HG03280 (cell line): ENCODE data around the gene CYP2A7.
"Not testable (repeated sequence)": the region's sequence is repeated elsewhere in the genome, so short reads cannot be mapped to it uniquely, and the experiment has no call there.

Source experiments
- ATAC-seq: cut with Tn5 transposase; IDR thresholded peaks from one replicate; pipeline ENCODE4 v1.9.1; 2021; ENCODE audit warnings: mild to moderate bottlenecking, moderate library complexity; ENCODE audit not compliant: unreplicated experiment

CYP2A7 gene

DNA sequence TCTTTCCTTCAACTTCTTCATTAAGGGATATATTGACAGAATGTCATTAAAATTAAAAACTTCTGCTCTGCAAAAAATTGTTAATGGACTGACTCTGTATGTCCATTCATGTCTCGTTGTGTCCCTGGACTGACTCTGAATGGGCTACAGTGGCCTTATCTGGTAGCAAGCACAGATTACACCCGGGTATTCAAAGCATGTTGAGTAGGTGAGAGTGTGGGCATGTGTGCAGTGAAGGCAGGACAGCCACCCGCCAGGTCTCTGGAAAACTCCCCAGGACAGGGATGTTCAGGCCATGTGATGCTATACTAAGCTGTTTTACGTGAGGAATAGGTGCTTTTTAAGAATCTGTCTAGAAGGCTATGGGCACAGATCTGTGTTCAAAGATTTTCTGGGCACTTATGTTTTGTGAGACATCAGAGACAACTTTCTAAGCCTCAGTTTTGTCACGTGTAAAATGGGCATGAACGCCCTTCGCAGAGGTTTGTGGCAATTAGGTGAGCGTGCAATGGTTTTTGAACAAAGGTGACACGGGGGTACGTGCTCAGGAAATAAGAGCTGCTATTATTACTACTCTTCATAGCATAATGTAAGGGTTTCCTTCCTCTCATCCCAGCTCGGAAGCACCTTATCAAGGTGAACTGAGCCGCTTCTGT is 38.9 kb downstream of the CYP2A7 start:
- ATAC-seq: not testable (repeated sequence)

DNA sequence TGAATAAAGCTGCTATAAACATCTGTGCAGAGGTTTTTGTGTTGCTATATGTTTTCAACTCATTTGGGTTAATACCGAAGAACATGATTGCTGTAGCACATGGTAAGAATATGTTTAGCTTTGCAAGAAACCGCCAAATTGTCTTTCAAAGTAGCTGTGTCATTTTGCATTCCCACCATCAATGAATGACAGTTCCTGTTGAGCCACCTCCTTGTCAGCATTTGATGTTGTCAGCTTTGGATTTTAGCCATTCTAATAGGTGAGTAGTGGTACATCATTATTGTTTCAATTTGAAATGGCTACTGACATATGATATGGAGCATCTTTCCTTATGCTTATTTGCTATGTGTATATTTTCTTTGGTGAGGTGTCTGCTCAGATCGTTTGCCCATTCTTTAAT is 40.0 kb downstream of the CYP2A7 start:
- not testable (repeated sequence) for ATAC-seq

- ATAC-seq: not testable (repeated sequence)
These were observed 43.6 kb downstream of the CYP2A7 start for GRCh38 chr19:40838477-40838876.

DNA sequence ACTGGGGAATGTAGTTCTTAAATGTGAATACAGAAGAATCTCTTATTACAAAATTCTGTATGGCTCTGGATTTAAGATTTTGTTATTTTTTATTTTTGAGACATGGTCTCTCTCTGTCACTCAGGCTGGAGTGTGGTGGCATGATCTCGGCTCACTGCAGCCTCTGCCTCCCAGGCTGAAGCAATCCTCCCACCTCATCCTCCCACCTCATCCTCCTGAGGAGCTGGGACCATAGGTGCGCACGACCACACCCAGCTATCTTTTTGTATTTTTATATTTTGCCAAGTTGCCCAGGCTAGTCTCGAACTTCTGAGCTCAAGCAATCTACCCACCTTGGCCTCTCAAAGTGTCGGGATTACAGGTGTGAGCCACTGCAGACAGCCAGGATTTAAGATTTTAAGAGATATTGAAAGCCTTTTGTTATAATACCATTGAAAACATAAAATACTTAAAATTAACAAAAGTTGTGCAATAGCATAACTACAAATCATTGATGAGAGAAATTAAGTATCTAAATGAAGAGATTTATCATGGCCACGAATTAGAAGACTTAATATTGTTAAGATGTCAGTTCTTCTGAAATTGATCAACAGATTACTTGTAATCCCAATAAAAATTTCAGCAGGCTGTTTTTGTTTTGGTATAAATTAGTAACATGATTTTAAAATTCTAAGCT is 45.1 kb downstream of the CYP2A7 start:
- ATAC-seq: no peak

GRCh38 chr19:40833728-40834533 is 48.1 kb downstream of the CYP2A7 start:
- not testable (repeated sequence) for ATAC-seq

DNA sequence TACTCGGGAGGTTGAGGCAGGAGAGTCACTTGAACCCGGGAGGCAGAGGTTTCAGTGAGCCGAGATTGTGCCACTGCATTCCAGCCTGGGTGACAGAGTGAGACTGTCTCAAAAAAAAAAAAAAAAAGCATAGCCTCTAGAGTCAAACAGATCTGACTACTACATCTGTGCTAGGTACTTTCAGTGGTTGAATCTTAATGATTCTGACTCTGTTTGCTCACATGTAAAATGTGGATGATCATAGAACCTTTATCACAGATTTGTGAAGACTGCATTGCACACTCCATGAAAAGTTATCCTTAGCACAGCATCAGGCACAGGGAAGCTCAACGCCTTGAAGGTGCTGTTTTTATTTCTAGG is 49.6 kb downstream of the CYP2A7 start:
- not testable (repeated sequence) for ATAC-seq

GRCh38 chr19:40831502-40832430 is 50.3 kb downstream of the CYP2A7 start:
- ATAC-seq: no peak

GRCh38 chr19:40830741-40831140 is 51.3 kb downstream of the CYP2A7 start:
- not testable (repeated sequence) for ATAC-seq

- ATAC-seq: no peak
These were observed 52.8 kb downstream of the CYP2A7 start for GRCh38 chr19:40829205-40829604.

GRCh38 chr19:40827386-40828247 is 54.4 kb downstream of the CYP2A7 start:
- ATAC-seq: no peak

DNA sequence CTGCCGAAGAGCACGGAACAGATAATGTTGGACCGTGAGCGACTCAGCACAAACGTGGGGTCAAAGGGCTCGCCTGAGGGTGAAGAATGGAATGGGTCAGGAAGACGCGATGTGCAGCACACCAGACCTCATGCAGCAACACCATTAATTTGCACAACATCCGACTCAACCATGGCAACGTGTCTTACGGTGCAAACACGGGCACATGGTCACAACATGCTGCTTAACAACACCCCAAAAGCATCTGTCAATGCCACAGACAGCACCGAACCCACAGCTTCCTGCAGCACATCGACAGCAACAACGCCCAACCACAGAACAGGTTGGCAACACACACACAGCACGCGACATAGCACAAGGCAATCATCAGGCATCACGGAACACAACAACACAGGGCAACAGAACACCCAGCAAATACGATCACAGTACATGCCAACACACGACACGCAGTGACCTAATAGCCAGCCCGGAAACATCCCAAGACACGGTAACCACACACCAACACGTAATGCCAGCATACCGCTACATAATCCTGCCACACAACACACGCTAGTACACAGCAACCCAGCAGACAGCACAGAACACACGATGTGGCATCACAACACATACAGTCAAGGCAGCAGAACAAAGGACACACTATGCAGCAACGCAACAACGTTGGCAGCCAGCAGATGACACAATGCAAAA is 55.2 kb downstream of the CYP2A7 start:
- ATAC-seq: not testable (repeated sequence)

GRCh38 chr19:40826312-40826698 is 55.7 kb downstream of the CYP2A7 start:
- ATAC-seq: not testable (repeated sequence)

GRCh38 chr19:40825460-40826095 is 56.5 kb downstream of the CYP2A7 start:
- not testable (repeated sequence) for ATAC-seq
